GM18505 (cell line): Measurements from ENCODE around the gene MCEE.

Experiments used
- ATAC-seq: cut with Tn5 transposase; IDR thresholded peaks from one replicate; pipeline ENCODE4 v1.9.1; 2021; ENCODE audit not compliant: unreplicated experiment
- POLR2A ChIP-seq: IDR thresholded peaks from 4 replicates; pipeline ENCODE4 v1.6.1; 2011; ENCODE audit warnings: borderline replicate concordance; ENCODE audit not compliant: insufficient read depth, insufficient read length; ENCODE audit errors: extremely low read depth

The MCEE gene

DNA sequence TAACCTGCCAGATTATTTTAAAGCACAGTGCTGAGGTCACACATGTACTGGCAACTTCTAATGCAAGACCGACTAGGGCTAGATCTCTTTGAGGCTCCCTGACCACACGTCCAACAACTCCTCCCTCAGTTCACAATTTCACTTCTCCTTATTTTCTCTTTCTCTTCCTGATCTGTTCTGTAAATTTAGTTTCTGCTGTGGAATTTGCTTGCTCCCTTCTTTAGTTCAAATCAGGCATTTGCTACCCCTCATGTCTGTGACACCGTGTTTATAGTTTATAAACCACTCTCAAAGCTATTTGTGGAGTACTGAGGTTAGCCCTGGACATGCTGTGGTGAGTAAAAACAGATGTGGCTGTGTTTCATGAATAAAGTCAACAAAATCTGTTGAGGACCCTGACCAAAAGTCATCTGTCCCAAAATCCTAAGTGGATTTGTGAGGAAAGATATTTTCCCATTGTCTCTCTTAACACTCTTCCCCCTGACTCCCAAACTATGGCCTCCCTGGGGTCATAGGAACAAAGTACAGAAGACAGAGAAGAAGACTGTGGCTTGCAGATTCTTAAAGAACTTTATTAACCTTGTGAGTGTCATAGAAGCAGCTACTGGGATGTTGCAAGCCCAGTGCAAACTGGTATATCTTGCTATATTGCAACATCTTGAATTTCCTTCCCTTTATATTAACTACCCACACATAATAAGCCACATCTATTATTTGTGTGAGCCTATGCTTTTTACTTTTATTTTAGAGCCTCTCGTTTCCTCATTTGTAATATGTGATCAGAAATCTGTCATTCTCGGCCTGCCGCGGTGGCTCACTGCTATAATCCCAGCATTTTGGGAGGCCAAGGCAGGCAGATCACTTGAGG, 65.0 kb downstream of the MCEE start:
- no peak for TF ChIP-seq POLR2A
- ATAC-seq: no peak

DNA sequence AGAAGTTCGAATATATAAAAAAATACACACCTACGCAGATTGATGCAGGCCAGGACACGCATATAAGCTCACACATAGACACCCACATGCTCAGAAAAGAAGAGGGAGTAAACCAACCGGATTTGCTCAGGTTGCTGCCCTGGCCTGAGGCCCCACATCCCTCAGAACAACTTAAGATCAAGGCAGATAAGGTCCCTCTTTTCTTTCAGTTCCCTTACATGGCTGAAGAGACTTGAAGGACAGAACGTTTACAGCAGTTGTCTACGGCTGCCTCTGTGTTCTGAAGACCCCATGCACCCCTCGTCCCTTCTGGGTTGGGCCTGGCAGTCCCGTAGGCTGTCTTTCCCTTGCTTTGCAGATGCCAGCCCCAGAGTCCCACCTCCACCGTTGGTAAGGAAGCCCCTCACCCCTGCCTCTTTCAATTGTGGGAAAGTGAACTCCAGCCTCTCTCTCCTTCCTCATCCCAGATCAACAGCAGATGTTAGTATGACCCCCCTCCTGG, 65.9 kb downstream of the MCEE start:
- TF ChIP-seq POLR2A: peak; percentile 45
- ATAC-seq: no peak

DNA sequence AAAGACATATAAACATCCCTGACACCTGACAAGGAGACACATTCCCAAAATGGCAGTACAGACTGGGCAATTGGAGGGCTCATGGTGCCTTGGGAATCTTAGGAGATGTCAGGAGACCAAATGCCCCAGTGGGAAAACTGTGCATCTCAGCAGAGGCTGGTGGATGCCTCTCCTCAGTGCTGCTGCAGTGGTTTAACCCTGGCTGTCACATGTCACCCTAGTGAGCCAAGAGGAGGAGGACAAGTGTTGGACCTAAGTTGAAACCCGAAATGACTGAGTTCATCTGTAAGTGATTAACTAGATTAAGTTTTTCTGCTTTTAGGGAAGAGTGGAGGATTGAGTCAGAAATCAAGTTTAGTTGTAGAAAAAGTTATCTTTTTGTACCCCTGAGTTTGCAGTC, 66.8 kb downstream of the MCEE start:
- TF ChIP-seq POLR2A: no peak
- no peak for ATAC-seq

GRCh38 chr2:71060871-71061270, 69.2 kb downstream of the MCEE start:
- ATAC-seq: no peak
- no peak for TF ChIP-seq POLR2A

GRCh38 chr2:71060211-71060610, 69.8 kb downstream of the MCEE start:
- no peak for TF ChIP-seq POLR2A
- no peak for ATAC-seq
